ENCODE data around the gene WDR38.

DNA sequence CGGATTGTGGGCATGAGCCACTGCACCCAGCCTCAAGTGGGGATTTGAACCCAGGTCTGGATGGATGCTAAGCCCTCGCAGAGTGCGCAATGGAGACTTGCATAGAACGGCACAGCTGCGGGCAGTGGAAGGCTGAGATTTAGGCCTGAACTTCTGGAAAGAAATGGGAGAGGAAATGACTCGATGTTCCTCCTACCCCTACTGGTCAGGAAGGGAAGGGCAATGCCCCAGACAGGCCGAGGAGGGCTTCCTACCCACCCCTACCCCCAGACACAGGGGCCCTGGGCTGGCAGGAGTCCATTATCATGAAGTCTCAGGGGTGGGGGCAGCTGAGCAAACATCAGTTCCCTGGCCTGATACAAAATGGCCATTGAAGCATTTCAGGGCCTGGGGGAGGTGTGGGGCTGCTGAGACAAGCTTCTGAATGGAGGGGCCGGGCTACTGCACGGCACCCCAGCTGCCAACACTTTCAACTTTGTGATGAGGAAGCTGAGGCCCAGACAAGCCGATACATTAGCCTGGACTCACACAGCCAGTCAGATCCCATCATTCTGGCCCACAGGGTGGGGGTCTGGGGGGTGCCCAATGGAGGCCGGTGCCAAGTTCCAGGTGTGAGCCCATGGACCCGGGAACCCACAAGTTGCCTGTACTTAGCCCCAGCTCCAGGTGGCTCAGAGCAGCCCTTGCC lies 13.5 kb upstream of the WDR38 start:
- TF ChIP-seq YY1 (IDR thresholded peaks at IDR 0.05; ENCODE audit: insufficient read depth, insufficient read length) (no peak), ZNF274 (IDR thresholded peaks at IDR 0.05; ENCODE audit: low read depth, low read length) (no peak)
